Neural cell (in vitro differentiated cells): ENCODE measurements around the gene ACVR1B. TPM values are rescaled to one million over a fixed set of nuclear protein-coding genes. Genes with fewer than 3 reads are reported as not detected.

Experiments
- H2AFZ ChIP-seq: fragments of 200-600, 300-800 bp; sonication (generic), shearing (Covaris generic); 2 replicates; pipeline ENCODE4 v1.6.0; 2014; ENCODE audit warnings: low read depth, mild to moderate bottlenecking, antibody characterized with exemption, low read length, moderate library complexity
- H3F3A ChIP-seq: fragments of 200-600 bp; shearing (Covaris generic); 2 replicates; pipeline ENCODE4 v1.6.1; 2016; ENCODE audit warnings: mild to moderate bottlenecking, moderate library complexity, mixed read lengths, antibody characterized with exemption, low read length; ENCODE audit not compliant: insufficient read depth, poor library complexity, severe bottlenecking
- H3K27ac ChIP-seq: fragments of 200-600, 300-800 bp; sonication (generic), shearing (Covaris generic); 2 replicates; pipeline ENCODE4 v1.5.1; 2014; ENCODE audit warnings: mild to moderate bottlenecking, low read length, moderate library complexity
- H3K27me3 ChIP-seq: fragments of 300-800, 200-600 bp; sonication (generic), shearing (Covaris generic); 2 replicates; pipeline ENCODE4 v1.6.0; 2014; ENCODE audit warnings: mild to moderate bottlenecking, low read depth, low read length, moderate library complexity; ENCODE audit not compliant: insufficient read depth
- H3K36me3 ChIP-seq: fragments of 300-800, 200-600 bp; sonication (generic), shearing (Covaris generic); 2 replicates; pipeline ENCODE4 v1.5.1; 2014; ENCODE audit warnings: mild to moderate bottlenecking, antibody characterized with exemption, low read length, moderate library complexity; ENCODE audit not compliant: insufficient read depth
- H3K4me2 ChIP-seq: fragments of 300-800, 200-600 bp; sonication (generic), shearing (Covaris generic); 2 replicates; pipeline ENCODE4 v1.6.0; 2014; ENCODE audit warnings: mild to moderate bottlenecking, low read length
- H3K4me3 ChIP-seq: fragments of 300-800, 200-600 bp; sonication (generic), shearing (Covaris generic); 2 replicates; pipeline ENCODE4 v1.5.1; 2014; ENCODE audit warnings: mild to moderate bottlenecking, low read length, moderate library complexity
- H3K79me2 ChIP-seq: fragments of 200-600 bp; shearing (Covaris generic); replicated peaks from 2 replicates; pipeline ENCODE4 v1.6.0; 2014; ENCODE audit warnings: mild to moderate bottlenecking, low read length, moderate library complexity; ENCODE audit not compliant: insufficient read depth
- H3K9ac ChIP-seq: fragments of 300-800, 200-600 bp; sonication (generic), shearing (Covaris generic); 2 replicates; pipeline ENCODE4 v1.6.1; 2016; ENCODE audit warnings: mild to moderate bottlenecking, low read length, mixed read lengths
- H3K9me2 ChIP-seq: fragments of 200-600 bp; shearing (Covaris generic); 2 replicates; pipeline ENCODE4 v1.6.1; 2016; ENCODE audit warnings: mild to moderate bottlenecking, low read length, mixed read lengths; ENCODE audit not compliant: insufficient read depth
- H3K9me3 ChIP-seq: fragments of 200-600, 300-800 bp; sonication (generic), shearing (Covaris generic); 2 replicates; pipeline ENCODE4 v1.6.1; 2016; ENCODE audit warnings: mild to moderate bottlenecking, mixed run types, low read length, moderate library complexity, mixed read lengths
- H4K20me1 ChIP-seq: fragments of 200-600 bp; shearing (Covaris generic); 2 replicates; pipeline ENCODE4 v1.6.1; 2016; ENCODE audit warnings: mild to moderate bottlenecking, mixed run types; ENCODE audit not compliant: insufficient read depth
- CTCF ChIP-seq: fragments of 450-650 bp; IDR thresholded peaks from 2 replicates; pipeline ENCODE4 v1.5.1; 2014; ENCODE audit warnings: antibody characterized with exemption, mild to moderate bottlenecking, moderate library complexity; ENCODE audit not compliant: poor library complexity, severe bottlenecking
- EP300 ChIP-seq: fragments of 450-650 bp; conservative IDR thresholded peaks from 2 replicates; pipeline ENCODE4 v1.6.1; 2014; ENCODE audit warnings: antibody characterized with exemption, mild to moderate bottlenecking, moderate library complexity; ENCODE audit not compliant: poor library complexity, severe bottlenecking
- EZH2 ChIP-seq: fragments of 200-600, 300-800 bp; shearing (Covaris generic), sonication (generic); IDR thresholded peaks from 2 replicates; pipeline ENCODE4 v1.6.1; 2014; ENCODE audit warnings: antibody characterized with exemption, low read length, borderline replicate concordance, mild to moderate bottlenecking; ENCODE audit not compliant: insufficient read depth, poor library complexity, severe bottlenecking
- MXI1 ChIP-seq: fragments of 450-650 bp; conservative IDR thresholded peaks from 2 replicates; pipeline ENCODE4 v1.6.1; 2014; ENCODE audit warnings: antibody characterized with exemption, mild to moderate bottlenecking; ENCODE audit not compliant: poor library complexity, severe bottlenecking
- POLR2AphosphoS5 ChIP-seq: IDR thresholded peaks from 2 replicates; pipeline ENCODE4 v1.6.1; 2012
- RAD21 ChIP-seq: fragments of 450-650 bp; conservative IDR thresholded peaks from 2 replicates; pipeline ENCODE4 v1.6.1; 2014; ENCODE audit warnings: antibody characterized with exemption, mild to moderate bottlenecking, moderate library complexity
- REST ChIP-seq: IDR thresholded peaks from 2 replicates; pipeline ENCODE4 v1.6.1; 2012; ENCODE audit warnings: borderline replicate concordance
- SMC3 ChIP-seq: fragments of 450-650 bp; conservative IDR thresholded peaks from 2 replicates; pipeline ENCODE4 v1.6.1; 2014; ENCODE audit warnings: antibody characterized with exemption, mild to moderate bottlenecking, moderate library complexity; ENCODE audit not compliant: poor library complexity
- TAF1 ChIP-seq: IDR thresholded peaks from 2 replicates; pipeline ENCODE4 v1.6.1; 2012; ENCODE audit warnings: low read depth
- polyA plus RNA-seq: library from polyadenylated mRNA; depleted of rRNA; stranded (reverse); fragments of >200 nt; gene quantifications from 2 replicates; pipeline ENCODE4 v1.2.3, GENCODE V29; 2014

Gene ACVR1B
- polyA plus RNA-seq, 1 donor from 2014 or later = 47.2 TPM

- H3K4me2 ChIP-seq = no peak overlapping the region
- H3K36me3 ChIP-seq = no peaks in the 10 kb centered on the region
- H3K9me2 ChIP-seq = no peaks in the 10 kb centered on the region
- H4K20me1 ChIP-seq = no peaks in the 10 kb centered on the region
- H3K27ac ChIP-seq = no peak overlapping the region
- H2AFZ ChIP-seq = no peak overlapping the region
- H3K4me3 ChIP-seq = no peak overlapping the region
- H3K27me3 ChIP-seq = no peaks in the 10 kb centered on the region
- TF ChIP-seq EP300 (no peak), TAF1 (no peak), EZH2 (no peak), MXI1 (no peak), POLR2AphosphoS5 (no peak), CTCF (no peak), RAD21 (no peak), SMC3 (no peak)
- H3K79me2 ChIP-seq = no peaks in the 10 kb centered on the region
- no peaks in the 10 kb centered on the region for H3K9me3 ChIP-seq
- H3K9ac ChIP-seq = no peak overlapping the region
- H3F3A ChIP-seq = no peaks in the 10 kb centered on the region
These were observed 9.9 kb upstream of the ACVR1B start for GRCh38 chr12:51941604-51942003.

- Histone ChIP-seq H3K4me2 (no peak overlapping the region), H3K9me2 (no peaks in the 10 kb centered on the region), H3K9me3 (no peaks in the 10 kb centered on the region), H3F3A (no peaks in the 10 kb centered on the region), H3K4me3 (no peak overlapping the region), H3K9ac (no peak overlapping the region), H4K20me1 (no peaks in the 10 kb centered on the region), H3K36me3 (no peaks in the 10 kb centered on the region), H2AFZ (no peak overlapping the region), H3K27me3 (no peaks in the 10 kb centered on the region), H3K27ac (no peak overlapping the region), H3K79me2 (no peaks in the 10 kb centered on the region)
- TF ChIP-seq REST = no peak
These were observed 9.4 kb upstream of the ACVR1B start for GRCh38 chr12:51942056-51942455.

- Histone ChIP-seq H3K79me2 (no peaks in the 10 kb centered on the region), H3K4me3 (no peak overlapping the region), H3K9ac (no peak overlapping the region), H3K9me2 (no peaks in the 10 kb centered on the region), H4K20me1 (no peaks in the 10 kb centered on the region), H3K36me3 (no peaks in the 10 kb centered on the region), H3K27me3 (no peaks in the 10 kb centered on the region), H3F3A (no peaks in the 10 kb centered on the region), H3K9me3 (no peaks in the 10 kb centered on the region), H3K27ac (no peak overlapping the region), H2AFZ (no peak overlapping the region), H3K4me2 (no peak overlapping the region)
- no peak for TF ChIP-seq POLR2AphosphoS5
- no peak for TF ChIP-seq MXI1
These were observed 8.9 kb upstream of the ACVR1B start for GRCh38 chr12:51942501-51943000.
